ENCODE results near the gene GRIFIN. TPM values are rescaled to one million over a fixed set of nuclear protein-coding genes. Genes with fewer than 3 reads are reported as not detected.

GRIFIN gene
- total RNA-seq, 2 experiments from 2014 or later, result not detected

DNA sequence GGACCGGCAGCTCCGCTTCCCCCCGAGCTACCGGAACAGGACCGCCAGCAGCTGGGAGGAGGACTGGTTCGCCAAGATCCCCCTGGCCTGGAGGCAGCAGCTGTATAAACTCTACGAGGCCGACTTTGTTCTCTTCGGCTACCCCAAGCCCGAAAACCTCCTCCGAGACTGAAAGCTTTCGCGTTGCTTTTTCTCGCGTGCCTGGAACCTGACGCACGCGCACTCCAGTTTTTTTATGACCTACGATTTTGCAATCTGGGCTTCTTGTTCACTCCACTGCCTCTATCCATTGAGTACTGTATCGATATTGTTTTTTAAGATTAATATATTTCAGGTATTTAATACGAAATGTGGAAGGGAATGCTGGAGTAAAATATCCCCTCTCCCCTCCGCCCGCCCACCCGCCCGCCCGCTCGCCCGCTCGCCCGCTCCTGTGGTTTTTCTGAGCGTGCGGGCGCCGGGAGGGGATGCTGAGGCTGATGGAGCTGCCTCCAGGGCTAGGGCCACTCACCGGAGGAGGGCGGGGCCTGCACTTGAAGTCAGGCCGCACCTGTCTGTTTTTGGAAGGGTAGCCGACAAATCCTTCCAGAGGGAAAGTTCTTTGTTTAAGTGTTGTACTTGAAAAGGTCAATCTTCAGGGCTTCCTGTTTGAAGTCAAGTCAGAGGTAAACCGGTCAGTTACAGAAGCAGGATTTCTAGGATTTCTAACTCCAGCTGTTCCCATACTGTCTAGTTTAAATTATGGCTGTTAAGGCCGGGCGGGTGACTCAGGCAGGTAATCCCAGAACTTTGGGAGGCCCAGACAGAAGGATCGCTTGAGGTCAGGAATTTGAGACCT, 42.3 kb downstream of the GRIFIN start:
- ATAC-seq (no peak), DNase-seq (no peak)
- Mint-ChIP-seq H3K4me3 (no peak overlapping the region), H3K27ac (no peak overlapping the region), H3K9me3 (ENCODE audit: insufficient read depth) (peaks cover 6% of the 10 kb centered on the region), H3K36me3 (ENCODE audit: low read depth) (peaks cover 60% of the 10 kb centered on the region), H3K4me1 (ENCODE audit: low read depth) (peaks cover 13% of the 10 kb centered on the region), H3K27me3 (ENCODE audit: low read depth) (no peaks in the 10 kb centered on the region)
- CTCF ChIA-PET, result interaction anchor here (1.0 kb wide), 1 partner anchor 86 kb away, joined by 3 read pairs; no protein-coding TSS in a partner anchor
- POLR2A ChIA-PET, result interaction anchor here (0.8 kb wide), 1 partner anchor 10 kb away, joined by 3 read pairs; no protein-coding TSS in a partner anchor

DNA sequence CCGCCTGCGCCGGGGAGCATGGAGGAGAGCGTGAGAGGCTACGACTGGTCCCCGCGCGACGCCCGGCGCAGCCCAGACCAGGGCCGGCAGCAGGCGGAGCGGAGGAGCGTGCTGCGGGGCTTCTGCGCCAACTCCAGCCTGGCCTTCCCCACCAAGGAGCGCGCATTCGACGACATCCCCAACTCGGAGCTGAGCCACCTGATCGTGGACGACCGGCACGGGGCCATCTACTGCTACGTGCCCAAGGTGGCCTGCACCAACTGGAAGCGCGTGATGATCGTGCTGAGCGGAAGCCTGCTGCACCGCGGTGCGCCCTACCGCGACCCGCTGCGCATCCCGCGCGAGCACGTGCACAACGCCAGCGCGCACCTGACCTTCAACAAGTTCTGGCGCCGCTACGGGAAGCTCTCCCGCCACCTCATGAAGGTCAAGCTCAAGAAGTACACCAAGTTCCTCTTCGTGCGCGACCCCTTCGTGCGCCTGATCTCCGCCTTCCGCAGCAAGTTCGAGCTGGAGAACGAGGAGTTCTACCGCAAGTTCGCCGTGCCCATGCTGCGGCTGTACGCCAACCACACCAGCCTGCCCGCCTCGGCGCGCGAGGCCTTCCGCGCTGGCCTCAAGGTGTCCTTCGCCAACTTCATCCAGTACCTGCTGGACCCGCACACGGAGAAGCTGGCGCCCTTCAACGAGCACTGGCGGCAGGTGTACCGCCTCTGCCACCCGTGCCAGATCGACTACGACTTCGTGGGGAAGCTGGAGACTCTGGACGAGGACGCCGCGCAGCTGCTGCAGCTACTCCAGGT, 43.1 kb downstream of the GRIFIN start:
- CTCF ChIA-PET, result interaction anchor here (1.0 to 2.3 kb wide), 2 partner anchors 34 to 85 kb away, joined by 3 to 7 read pairs; no protein-coding TSS in a partner anchor
- Mint-ChIP-seq H3K9me3 (ENCODE audit: insufficient read depth) (peaks cover 6% of the 10 kb centered on the region), H3K4me1 (ENCODE audit: low read depth) (peaks cover 18% of the 10 kb centered on the region), H3K36me3 (ENCODE audit: low read depth) (peaks cover 54% of the 10 kb centered on the region), H3K27me3 (ENCODE audit: low read depth) (no peaks in the 10 kb centered on the region), H3K27ac (no peak overlapping the region), H3K4me3 (no peak overlapping the region)
- no peak for ATAC-seq
- POLR2A ChIA-PET, result interaction anchor here (0.8 kb wide), 1 partner anchor 9 kb away, joined by 3 read pairs; no protein-coding TSS in a partner anchor
- DNase-seq, result no peak

DNA sequence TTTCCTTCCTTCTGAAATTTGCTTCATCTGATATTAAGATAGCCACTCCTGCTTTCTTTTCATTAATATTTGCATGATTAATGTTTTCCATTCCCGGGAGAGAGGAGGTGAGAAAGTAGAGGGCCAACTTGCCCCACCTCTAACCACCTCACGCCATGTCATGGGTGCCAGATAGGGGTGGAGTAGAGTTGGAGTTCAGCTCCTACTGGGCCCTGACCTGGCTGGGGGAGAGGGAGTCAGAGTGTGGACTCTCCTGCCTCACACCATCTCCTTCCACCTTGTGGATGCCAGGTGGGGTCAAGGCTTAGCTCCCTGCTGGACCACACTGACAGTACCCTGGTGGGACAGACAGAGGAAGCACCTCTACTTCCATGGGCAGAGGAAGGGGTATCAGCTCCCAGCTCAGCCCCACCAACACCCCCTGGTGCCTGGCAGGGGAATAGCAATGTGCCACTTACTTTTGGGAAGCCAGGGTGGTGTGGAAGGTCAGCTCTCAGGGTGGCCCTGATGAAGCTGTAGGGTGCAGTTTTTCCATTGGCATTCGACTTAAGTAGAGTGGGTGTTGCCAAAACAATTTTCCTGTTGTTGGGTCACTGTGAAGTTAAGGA, 44.8 kb downstream of the GRIFIN start:
- Mint-ChIP-seq H3K4me1 (ENCODE audit: low read depth) (peaks cover 25% of the 10 kb centered on the region), H3K27ac (peak overlapping the region; percentile 2), H3K9me3 (ENCODE audit: insufficient read depth) (peaks cover 6% of the 10 kb centered on the region), H3K4me3 (no peak overlapping the region), H3K27me3 (ENCODE audit: low read depth) (no peaks in the 10 kb centered on the region), H3K36me3 (ENCODE audit: low read depth) (peaks cover 50% of the 10 kb centered on the region)
- CTCF ChIA-PET, result interaction anchor here (0.8 to 2.3 kb wide), 13 partner anchors 8 to 66 kb away, joined by 3 to 11 read pairs (median 5); no protein-coding TSS in a partner anchor
- POLR2A ChIA-PET, result interaction anchor here (1.0 kb wide), 1 partner anchor 212 kb away, joined by 3 read pairs; no protein-coding TSS in a partner anchor
- DNase-seq (peak; percentile 38), ATAC-seq (no peak)

DNA sequence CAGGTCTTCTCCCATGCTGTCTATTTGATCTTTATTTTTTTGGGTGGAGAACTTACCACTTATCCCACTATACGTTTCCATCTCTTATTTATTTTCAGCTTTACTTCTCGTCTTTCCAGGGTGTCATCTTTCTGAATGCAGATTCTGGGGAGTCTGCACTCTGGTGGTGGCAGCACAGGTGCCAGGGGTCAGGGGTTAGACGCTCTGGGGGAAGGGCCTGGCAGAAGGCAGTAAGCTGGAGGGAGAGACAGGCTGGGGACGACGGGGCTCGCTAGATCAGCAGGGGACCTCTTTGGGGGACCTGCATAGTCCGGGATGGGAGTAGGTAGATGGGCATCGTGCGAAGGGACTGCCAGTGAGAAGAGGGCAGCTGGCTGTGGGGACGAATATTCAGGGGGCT, 50.4 kb downstream of the GRIFIN start:
- no peak overlapping the region for H3K4me3 Mint-ChIP-seq
- no peaks in the 10 kb centered on the region for H3K27me3 Mint-ChIP-seq (ENCODE audit: low read depth)
- peaks cover 47% of the 10 kb centered on the region for H3K4me1 Mint-ChIP-seq (ENCODE audit: low read depth)
- ATAC-seq (no peak), DNase-seq (no peak)
- ChIA-PET POLR2A (no interaction called here), CTCF (no interaction called here)
- H3K9me3 Mint-ChIP-seq (ENCODE audit: insufficient read depth), result peaks cover under 1% of the 10 kb centered on the region
- peaks cover 21% of the 10 kb centered on the region for H3K36me3 Mint-ChIP-seq (ENCODE audit: low read depth)
- H3K27ac Mint-ChIP-seq, result peak overlapping the region; percentile 46

Other genes starting within 250 kb of the GRIFIN start
- gene MAD1L1, start 243.5 kb downstream of the GRIFIN start, total RNA-seq, result 10 to 100 TPM; 79.8 to 82.7 TPM
- gene MRM2, start 234.2 kb downstream of the GRIFIN start, total RNA-seq, result 10 to 100 TPM; 36.7 to 37.8 TPM
- 100 to 1,000 TPM; 126 to 130 TPM for gene NUDT1, start 234.2 kb downstream of the GRIFIN start, total RNA-seq
- 10 to 100 TPM; 28.3 to 35.8 TPM for gene SNX8, start 162.0 kb downstream of the GRIFIN start, total RNA-seq
- gene EIF3B, start 121.6 kb downstream of the GRIFIN start, total RNA-seq, result 100 to 1,000 TPM; 174 to 184 TPM
- 10 to 100 TPM; 47.9 to 49.0 TPM for gene CHST12, start 72.8 kb downstream of the GRIFIN start, total RNA-seq
- gene LFNG, start 43.4 kb upstream of the GRIFIN start, total RNA-seq, result 100 to 1,000 TPM; 134 to 136 TPM
- 10 to 100 TPM; 39.4 to 40.7 TPM for gene BRAT1, start 79.1 kb upstream of the GRIFIN start, total RNA-seq
- 10 to 100 TPM; 11.6 to 12.4 TPM for gene IQCE, start 82.6 kb upstream of the GRIFIN start, total RNA-seq
- gene TTYH3, start 155.6 kb upstream of the GRIFIN start, total RNA-seq, result 10 to 100 TPM; 37.0 to 37.7 TPM
- gene AMZ1, start 211.8 kb upstream of the GRIFIN start, total RNA-seq, result not detected